Keratinocyte (primary cell): ENCODE measurements around the gene TTYH2. TPM values are rescaled to one million over a fixed set of nuclear protein-coding genes. Genes with fewer than 3 reads are reported as not detected.

Experiments used
- DNase-seq: peaks from one replicate; pipeline ENCODE4 v3.0.0-alpha.2; 2011; ENCODE audit warnings: low read depth, missing footprints, low spot score
- FAIRE-seq: peaks from 2 replicates; lab custom pipeline; 2011; peaks lifted over from hg19 to GRCh38; lab: Jason Lieb, UNC
- H2AFZ ChIP-seq: 2 replicates; pipeline ENCODE4 v1.6.0; 2012; ENCODE audit warnings: low read length, control low read depth, inconsistent platforms; ENCODE audit not compliant: control insufficient read depth
- H3K27ac ChIP-seq: 2 replicates; pipeline ENCODE4 v1.5.1; 2011; ENCODE audit warnings: low read length; ENCODE audit not compliant: control insufficient read depth, insufficient read depth
- H3K27me3 ChIP-seq: 3 replicates; pipeline ENCODE4 v1.6.0; 2011; ENCODE audit warnings: low read length; ENCODE audit not compliant: control insufficient read depth, insufficient read depth; ENCODE audit errors: extremely low read depth
- H3K36me3 ChIP-seq, 2 experiments: 2 replicates in 1 of 2; 3 replicates in 1 of 2; pipeline ENCODE4 v1.5.1; 2011; ENCODE audit warnings: low read length in 2 of 2, mild to moderate bottlenecking in 1 of 2; ENCODE audit not compliant: control insufficient read depth in 2 of 2, insufficient read depth in 2 of 2; ENCODE audit errors: extremely low read depth in 1 of 2
- H3K4me1 ChIP-seq: 3 replicates; pipeline ENCODE4 v1.5.1; 2011; ENCODE audit warnings: low read length; ENCODE audit not compliant: control insufficient read depth, insufficient read depth; ENCODE audit errors: extremely low read depth
- H3K4me2 ChIP-seq: 3 replicates; pipeline ENCODE4 v1.6.0; 2011; ENCODE audit warnings: low read depth, low read length; ENCODE audit not compliant: control insufficient read depth, insufficient read depth; ENCODE audit errors: extremely low read depth
- H3K4me3 ChIP-seq, 3 experiments: fragments of 200-600 bp in 1 of 3; sonication (generic) in 1 of 3; 2 replicates in 2 of 3; 3 replicates in 1 of 3; pipeline ENCODE4 v1.5.1; 2011 to 2016; ENCODE audit warnings: low read length in 3 of 3, mild to moderate bottlenecking in 3 of 3, control low read depth in 2 of 3, inconsistent platforms in 1 of 3, low read depth in 1 of 3, mixed read lengths in 1 of 3, mixed run types in 1 of 3, moderate library complexity in 1 of 3; ENCODE audit not compliant: control insufficient read depth in 2 of 3, insufficient read depth in 2 of 3; ENCODE audit errors: extremely low read depth in 1 of 3
- H3K79me2 ChIP-seq: 2 replicates; pipeline ENCODE4 v1.6.0; 2012; ENCODE audit warnings: low read length; ENCODE audit not compliant: control insufficient read depth, insufficient read depth
- H3K9ac ChIP-seq: 3 replicates; pipeline ENCODE4 v1.6.0; 2011; ENCODE audit warnings: low read length; ENCODE audit not compliant: control insufficient read depth, insufficient read depth; ENCODE audit errors: extremely low read depth
- H3K9me1 ChIP-seq: 3 replicates; pipeline ENCODE4 v1.6.0; 2011; ENCODE audit warnings: low read length; ENCODE audit not compliant: control insufficient read depth, insufficient read depth; ENCODE audit errors: extremely low read depth
- H3K9me3 ChIP-seq: 2 replicates; pipeline ENCODE4 v1.5.1; 2012; ENCODE audit warnings: low read depth, low read length; ENCODE audit not compliant: control insufficient read depth
- H4K20me1 ChIP-seq: 3 replicates; pipeline ENCODE4 v1.6.0; 2011; ENCODE audit warnings: low read length; ENCODE audit not compliant: control insufficient read depth, insufficient read depth; ENCODE audit errors: extremely low read depth
- EZH2 ChIP-seq: IDR thresholded peaks from one replicate; pipeline ENCODE4 v1.6.1; 2012; ENCODE audit warnings: inconsistent platforms, mild to moderate bottlenecking, low read length, moderate library complexity
- dilution Hi-C: fragments of 300-500 bp; cut with MboI; formaldehyde crosslinking; loops from one replicate; pipeline ENCODE4 v1.7.0; 2020; ENCODE audit warnings: low sequenced_read_pairs; ENCODE audit not compliant: extremely low pct_ligation_motif_present
- polyA plus RNA-seq, 5 experiments: library from polyadenylated mRNA; depleted of rRNA in 3 of 5; stranded (reverse) in 3 of 5; stranded (forward) in 1 of 5; unstranded in 1 of 5; fragments of >200 nt; gene quantifications; 1 replicate in 1 of 5; 2 replicates in 3 of 5; 3 replicates in 1 of 5; pipeline versions ENCODE4 v1.2.1 to v1.2.3, GENCODE V29; 2011 to 2012; ENCODE audit warnings: missing spikeins in 2 of 5, low read depth in 1 of 5, low replicate concordance in 1 of 5
- TF ChIP-seq, protein P1 (sequence below), 3 experiments: IDR thresholded peaks in 1 of 3; conservative IDR thresholded peaks in 1 of 3; optimal IDR thresholded peaks in 1 of 3; 2 replicates in 2 of 3; 3 replicates in 1 of 3; pipeline versions ENCODE3 to v1.5.1; 2011; ENCODE audit warnings: low read length in 3 of 3, mild to moderate bottlenecking in 3 of 3, moderate library complexity in 2 of 3, control low read depth in 1 of 3, inconsistent platforms in 1 of 3; ENCODE audit not compliant: insufficient read depth in 2 of 3; ENCODE audit errors: extremely low read depth in 1 of 3

Gene TTYH2
- polyA plus RNA-seq, 1 donor (not counting 4 experiments of a cell fraction or from before 2014, with no cell fraction given), result 3.7 TPM

GRCh38 chr17:74245145-74245831, 31.9 kb downstream of the TTYH2 start:
- Histone ChIP-seq H2AFZ (no peak overlapping the region), H3K27me3 (peaks cover 12% of the 10 kb centered on the region)

GRCh38 chr17:74245871-74246270, 32.5 kb downstream of the TTYH2 start:
- Histone ChIP-seq H3K79me2 (no peaks in the 10 kb centered on the region), H3K9me1 (no peaks in the 10 kb centered on the region), H3K9me3 (no peaks in the 10 kb centered on the region), H2AFZ (no peak overlapping the region), H3K27me3 (peaks cover 12% of the 10 kb centered on the region), H3K27ac (no peak overlapping the region), H3K9ac (no peak overlapping the region), H3K4me1 (no peaks in the 10 kb centered on the region), H4K20me1 (no peaks in the 10 kb centered on the region), H3K4me3 (no peak overlapping the region), H3K36me3 (no peaks in the 10 kb centered on the region), H3K4me2 (no peak overlapping the region)
- TF ChIP-seq EZH2, result no peak
- TF ChIP-seq, protein P1, sequence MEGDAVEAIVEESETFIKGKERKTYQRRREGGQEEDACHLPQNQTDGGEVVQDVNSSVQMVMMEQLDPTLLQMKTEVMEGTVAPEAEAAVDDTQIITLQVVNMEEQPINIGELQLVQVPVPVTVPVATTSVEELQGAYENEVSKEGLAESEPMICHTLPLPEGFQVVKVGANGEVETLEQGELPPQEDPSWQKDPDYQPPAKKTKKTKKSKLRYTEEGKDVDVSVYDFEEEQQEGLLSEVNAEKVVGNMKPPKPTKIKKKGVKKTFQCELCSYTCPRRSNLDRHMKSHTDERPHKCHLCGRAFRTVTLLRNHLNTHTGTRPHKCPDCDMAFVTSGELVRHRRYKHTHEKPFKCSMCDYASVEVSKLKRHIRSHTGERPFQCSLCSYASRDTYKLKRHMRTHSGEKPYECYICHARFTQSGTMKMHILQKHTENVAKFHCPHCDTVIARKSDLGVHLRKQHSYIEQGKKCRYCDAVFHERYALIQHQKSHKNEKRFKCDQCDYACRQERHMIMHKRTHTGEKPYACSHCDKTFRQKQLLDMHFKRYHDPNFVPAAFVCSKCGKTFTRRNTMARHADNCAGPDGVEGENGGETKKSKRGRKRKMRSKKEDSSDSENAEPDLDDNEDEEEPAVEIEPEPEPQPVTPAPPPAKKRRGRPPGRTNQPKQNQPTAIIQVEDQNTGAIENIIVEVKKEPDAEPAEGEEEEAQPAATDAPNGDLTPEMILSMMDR (optimal IDR thresholded peaks at IDR 0.05 in 1 of 3, IDR thresholded peaks at IDR 0.05 in 1 of 3, conservative IDR thresholded peaks at IDR 0.05 in 1 of 3; ENCODE audit: extremely low read depth in 1 of 3, insufficient read depth in 2 of 3, low read length in 3 of 3), result no peak
- DNase-seq, result no peak
- no peak for FAIRE-seq
- dilution Hi-C loops, result no loop called here

More at GRCh38 chr17:74245145-74245831, 31.9 kb downstream of the TTYH2 start:
- H3K4me2 ChIP-seq, result no peak overlapping the region
- TF ChIP-seq, protein P1 (optimal IDR thresholded peaks at IDR 0.05 in 1 of 3, IDR thresholded peaks at IDR 0.05 in 1 of 3, conservative IDR thresholded peaks at IDR 0.05 in 1 of 3; ENCODE audit: extremely low read depth in 1 of 3, insufficient read depth in 2 of 3, low read length in 3 of 3), result no peak
- no peak for TF ChIP-seq EZH2
- H3K79me2 ChIP-seq, result no peaks in the 10 kb centered on the region
- no peaks in the 10 kb centered on the region for H3K9me1 ChIP-seq
- no peaks in the 10 kb centered on the region for H3K36me3 ChIP-seq
- H3K9me3 ChIP-seq, result no peaks in the 10 kb centered on the region
- H3K9ac ChIP-seq, result no peak overlapping the region
- FAIRE-seq (no peak), DNase-seq (no peak)
- H4K20me1 ChIP-seq, result no peaks in the 10 kb centered on the region
- H3K4me1 ChIP-seq, result no peaks in the 10 kb centered on the region
- dilution Hi-C loops, result no loop called here
- H3K27ac ChIP-seq, result no peak overlapping the region
- H3K4me3 ChIP-seq, result no peak overlapping the region
